Measurements from ENCODE around the gene TBC1D7.

The TBC1D7 gene

GRCh38 chr6:13300643-13301590 is 27.4 kb downstream of the TBC1D7 start:
- ATAC-seq (ENCODE audit: low read depth) = no peak
- no peak overlapping the region for H3K4me3 ChIP-seq (ENCODE audit: severe bottlenecking)
- H3K4me1 ChIP-seq (ENCODE audit: insufficient read depth, poor library complexity, severe bottlenecking) = peaks cover 22% of the 10 kb centered on the region
- H3K36me3 ChIP-seq (ENCODE audit: low read depth) = peaks cover 25% of the 10 kb centered on the region
- H3K27me3 ChIP-seq (ENCODE audit: insufficient read depth, poor library complexity, severe bottlenecking) = no peaks in the 10 kb centered on the region
- no peak for DNase-seq (ENCODE audit: low spot score)
- no peaks in the 10 kb centered on the region for H3K9me3 ChIP-seq (ENCODE audit: severe bottlenecking)
- TF ChIP-seq CTCF (IDR thresholded peaks at IDR 0.05; ENCODE audit: poor library complexity, severe bottlenecking) = no peak
- H3K27ac ChIP-seq (ENCODE audit: poor library complexity, severe bottlenecking) = no peak overlapping the region

- Histone ChIP-seq H3K9me3 (ENCODE audit: severe bottlenecking) (no peaks in the 10 kb centered on the region), H3K36me3 (ENCODE audit: low read depth) (peaks cover 20% of the 10 kb centered on the region), H3K4me3 (ENCODE audit: severe bottlenecking) (no peak overlapping the region), H3K4me1 (ENCODE audit: insufficient read depth, poor library complexity, severe bottlenecking) (peaks cover 22% of the 10 kb centered on the region), H3K27ac (ENCODE audit: poor library complexity, severe bottlenecking) (no peak overlapping the region), H3K27me3 (ENCODE audit: insufficient read depth, poor library complexity, severe bottlenecking) (no peaks in the 10 kb centered on the region)
- no peak for ATAC-seq (ENCODE audit: low read depth)
- DNase-seq (ENCODE audit: low spot score) = no peak
- TF ChIP-seq CTCF (IDR thresholded peaks at IDR 0.05; ENCODE audit: poor library complexity, severe bottlenecking) = no peak
Measured at GRCh38 chr6:13299918-13300317, 28.4 kb downstream of the TBC1D7 start.

GRCh38 chr6:13299403-13299821 is 28.9 kb downstream of the TBC1D7 start:
- no peak for DNase-seq (ENCODE audit: low spot score)
- no peak for TF ChIP-seq CTCF (IDR thresholded peaks at IDR 0.05; ENCODE audit: poor library complexity, severe bottlenecking)
- H3K27ac ChIP-seq (ENCODE audit: poor library complexity, severe bottlenecking) = no peak overlapping the region
- H3K4me1 ChIP-seq (ENCODE audit: insufficient read depth, poor library complexity, severe bottlenecking) = peaks cover 20% of the 10 kb centered on the region
- no peaks in the 10 kb centered on the region for H3K27me3 ChIP-seq (ENCODE audit: insufficient read depth, poor library complexity, severe bottlenecking)
- H3K4me3 ChIP-seq (ENCODE audit: severe bottlenecking) = no peak overlapping the region
- no peaks in the 10 kb centered on the region for H3K9me3 ChIP-seq (ENCODE audit: severe bottlenecking)
- H3K36me3 ChIP-seq (ENCODE audit: low read depth) = peaks cover 20% of the 10 kb centered on the region
- no peak for ATAC-seq (ENCODE audit: low read depth)

GRCh38 chr6:13298446-13298845 is 29.9 kb downstream of the TBC1D7 start:
- ATAC-seq (ENCODE audit: low read depth) = no peak
- Histone ChIP-seq H3K4me3 (ENCODE audit: severe bottlenecking) (no peak overlapping the region), H3K36me3 (ENCODE audit: low read depth) (peaks cover 27% of the 10 kb centered on the region), H3K27ac (ENCODE audit: poor library complexity, severe bottlenecking) (no peak overlapping the region), H3K9me3 (ENCODE audit: severe bottlenecking) (no peaks in the 10 kb centered on the region), H3K27me3 (ENCODE audit: insufficient read depth, poor library complexity, severe bottlenecking) (no peaks in the 10 kb centered on the region), H3K4me1 (ENCODE audit: insufficient read depth, poor library complexity, severe bottlenecking) (peaks cover 10% of the 10 kb centered on the region)
- no peak for TF ChIP-seq CTCF (IDR thresholded peaks at IDR 0.05; ENCODE audit: poor library complexity, severe bottlenecking)
- DNase-seq (ENCODE audit: low spot score) = no peak

- Histone ChIP-seq H3K36me3 (ENCODE audit: low read depth) (peaks cover 29% of the 10 kb centered on the region), H3K4me3 (ENCODE audit: severe bottlenecking) (no peak overlapping the region), H3K9me3 (ENCODE audit: severe bottlenecking) (no peaks in the 10 kb centered on the region), H3K4me1 (ENCODE audit: insufficient read depth, poor library complexity, severe bottlenecking) (peaks cover 1% of the 10 kb centered on the region), H3K27ac (ENCODE audit: poor library complexity, severe bottlenecking) (no peak overlapping the region), H3K27me3 (ENCODE audit: insufficient read depth, poor library complexity, severe bottlenecking) (no peaks in the 10 kb centered on the region)
- DNase-seq (ENCODE audit: low spot score) (no peak), ATAC-seq (ENCODE audit: low read depth) (no peak)
- TF ChIP-seq CTCF (IDR thresholded peaks at IDR 0.05; ENCODE audit: poor library complexity, severe bottlenecking) = no peak
Measured at GRCh38 chr6:13297391-13297790, 30.9 kb downstream of the TBC1D7 start.
